ENCODE results near the gene CATSPER4. TPM values are rescaled to one million over a fixed set of nuclear protein-coding genes. Genes with fewer than 3 reads are reported as not detected.

CATSPER4 gene
- total and polyA plus RNA-seq, 8 donors = not detected

DNA sequence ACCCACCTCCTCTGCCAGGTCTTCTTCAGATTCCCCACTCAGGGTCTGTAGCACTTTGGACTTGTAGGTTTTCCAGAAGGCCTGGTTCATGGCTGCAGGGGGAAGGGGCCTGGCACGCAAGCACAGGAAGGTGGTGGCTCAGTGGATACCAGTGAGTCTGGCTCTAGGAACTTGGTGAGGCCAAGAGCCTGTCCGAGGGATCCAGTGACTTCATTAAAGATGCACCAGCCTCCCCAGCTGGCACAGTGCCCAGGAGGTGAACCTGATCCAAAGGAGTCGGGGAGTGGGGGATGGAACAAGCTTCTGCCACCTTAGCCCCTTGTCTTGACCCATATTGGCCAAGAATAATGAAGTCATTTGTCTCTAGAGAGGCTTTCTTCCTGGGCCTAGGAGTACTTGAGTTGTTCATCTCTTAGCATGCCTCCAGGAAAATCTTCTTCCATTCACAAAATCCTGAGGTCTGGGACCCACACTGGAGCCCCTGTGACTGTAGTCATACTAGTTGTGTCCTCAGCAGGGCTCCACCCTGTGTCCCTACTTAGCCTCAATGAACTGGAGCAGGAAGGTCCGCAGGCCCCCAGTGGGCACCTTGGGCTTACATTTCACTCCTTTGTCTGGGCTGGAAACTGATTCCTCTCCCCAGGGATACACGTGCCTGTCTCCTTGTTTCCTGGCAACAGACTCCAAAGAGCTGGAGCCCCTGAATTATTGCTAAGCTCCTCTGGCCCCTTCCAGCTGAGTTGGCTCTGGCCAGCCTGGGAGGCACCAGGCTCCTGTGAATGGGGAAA, 21.8 kb upstream of the CATSPER4 start, which contains the start of gene C1orf232:
Gene C1orf232 (minus strand): TSS at position 554 of the 788 bp plus-strand sequence. CDS start 464 bp downstream, at position 90.
- intact Hi-C loops (cut with DNase I; ENCODE audit: low total_unique reads) = no loop called here
- DNase-seq = no peak
- WGBS, 5 donors = 56 to 67% (median 66%) methylated on average over 5 of the region's 5 CpGs
- H3K27me3 ChIP-seq = no peaks in the 10 kb centered on the region
- peaks cover 17 to 44% (median 42%) of the 10 kb centered on the region in 4 donors for H3K4me1 ChIP-seq
- peak within 1 kb of the TSS; percentile 75 to 93 (median 84) for H3K4me3 ChIP-seq
- peaks cover 0 to 10% (median 5%) of the 10 kb centered on the region in 4 donors for H3K36me3 ChIP-seq
- H3K9me3 ChIP-seq = no peaks in the 10 kb centered on the region
- peak within 1 kb of the TSS; percentile 75 to 91 (median 85) for H3K27ac ChIP-seq
- TF ChIP-seq EP300 (IDR thresholded peaks at IDR 0.05) (no peak), POLR2A (IDR thresholded peaks at IDR 0.05) (no peak), POLR2AphosphoS5 (IDR thresholded peaks at IDR 0.05) (no peak)
- TF ChIP-seq, protein P1, sequence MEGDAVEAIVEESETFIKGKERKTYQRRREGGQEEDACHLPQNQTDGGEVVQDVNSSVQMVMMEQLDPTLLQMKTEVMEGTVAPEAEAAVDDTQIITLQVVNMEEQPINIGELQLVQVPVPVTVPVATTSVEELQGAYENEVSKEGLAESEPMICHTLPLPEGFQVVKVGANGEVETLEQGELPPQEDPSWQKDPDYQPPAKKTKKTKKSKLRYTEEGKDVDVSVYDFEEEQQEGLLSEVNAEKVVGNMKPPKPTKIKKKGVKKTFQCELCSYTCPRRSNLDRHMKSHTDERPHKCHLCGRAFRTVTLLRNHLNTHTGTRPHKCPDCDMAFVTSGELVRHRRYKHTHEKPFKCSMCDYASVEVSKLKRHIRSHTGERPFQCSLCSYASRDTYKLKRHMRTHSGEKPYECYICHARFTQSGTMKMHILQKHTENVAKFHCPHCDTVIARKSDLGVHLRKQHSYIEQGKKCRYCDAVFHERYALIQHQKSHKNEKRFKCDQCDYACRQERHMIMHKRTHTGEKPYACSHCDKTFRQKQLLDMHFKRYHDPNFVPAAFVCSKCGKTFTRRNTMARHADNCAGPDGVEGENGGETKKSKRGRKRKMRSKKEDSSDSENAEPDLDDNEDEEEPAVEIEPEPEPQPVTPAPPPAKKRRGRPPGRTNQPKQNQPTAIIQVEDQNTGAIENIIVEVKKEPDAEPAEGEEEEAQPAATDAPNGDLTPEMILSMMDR (IDR thresholded peaks at IDR 0.05) = no peak

DNA sequence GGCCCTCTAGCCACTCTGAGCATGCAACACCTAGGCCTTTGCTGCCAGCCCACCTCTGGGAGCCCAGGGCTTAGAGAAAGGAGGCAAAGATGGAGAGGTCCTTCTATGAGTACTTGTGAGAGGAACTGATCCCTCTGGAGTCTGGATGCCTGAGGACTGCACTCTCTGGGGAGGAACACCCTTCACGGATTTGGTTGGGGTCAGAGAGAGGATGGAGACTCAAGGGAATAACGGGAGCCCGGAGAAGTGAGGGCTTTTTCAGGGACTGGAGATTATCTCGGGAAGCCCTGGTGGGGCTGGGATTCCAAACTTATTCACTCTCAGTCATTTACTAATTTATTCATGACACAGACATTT, 21.2 kb upstream of the CATSPER4 start:
- TF ChIP-seq, protein P1 (IDR thresholded peaks at IDR 0.05) = no peak
- no peak for TF ChIP-seq POLR2A (IDR thresholded peaks at IDR 0.05)
- TF ChIP-seq POLR2AphosphoS5 (IDR thresholded peaks at IDR 0.05) = no peak
- no peak for TF ChIP-seq EP300 (IDR thresholded peaks at IDR 0.05)
- Histone ChIP-seq H3K4me3 (peak overlapping the region; percentile 75 to 93 (median 84)), H3K27me3 (no peaks in the 10 kb centered on the region), H3K36me3 (peaks cover 0 to 10% (median 5%) of the 10 kb centered on the region in 4 donors), H3K9me3 (no peaks in the 10 kb centered on the region), H3K4me1 (peaks cover 12 to 39% (median 37%) of the 10 kb centered on the region in 4 donors), H3K27ac (peak overlapping the region in 4 of 5 donors; percentile 85 to 91 (median 86))
- intact Hi-C loops (cut with DNase I; ENCODE audit: low total_unique reads) = no loop called here
- WGBS, 5 donors = 53 to 73% (median 57%) methylated on average over 4 of the region's 4 CpGs
- DNase-seq = no peak

DNA sequence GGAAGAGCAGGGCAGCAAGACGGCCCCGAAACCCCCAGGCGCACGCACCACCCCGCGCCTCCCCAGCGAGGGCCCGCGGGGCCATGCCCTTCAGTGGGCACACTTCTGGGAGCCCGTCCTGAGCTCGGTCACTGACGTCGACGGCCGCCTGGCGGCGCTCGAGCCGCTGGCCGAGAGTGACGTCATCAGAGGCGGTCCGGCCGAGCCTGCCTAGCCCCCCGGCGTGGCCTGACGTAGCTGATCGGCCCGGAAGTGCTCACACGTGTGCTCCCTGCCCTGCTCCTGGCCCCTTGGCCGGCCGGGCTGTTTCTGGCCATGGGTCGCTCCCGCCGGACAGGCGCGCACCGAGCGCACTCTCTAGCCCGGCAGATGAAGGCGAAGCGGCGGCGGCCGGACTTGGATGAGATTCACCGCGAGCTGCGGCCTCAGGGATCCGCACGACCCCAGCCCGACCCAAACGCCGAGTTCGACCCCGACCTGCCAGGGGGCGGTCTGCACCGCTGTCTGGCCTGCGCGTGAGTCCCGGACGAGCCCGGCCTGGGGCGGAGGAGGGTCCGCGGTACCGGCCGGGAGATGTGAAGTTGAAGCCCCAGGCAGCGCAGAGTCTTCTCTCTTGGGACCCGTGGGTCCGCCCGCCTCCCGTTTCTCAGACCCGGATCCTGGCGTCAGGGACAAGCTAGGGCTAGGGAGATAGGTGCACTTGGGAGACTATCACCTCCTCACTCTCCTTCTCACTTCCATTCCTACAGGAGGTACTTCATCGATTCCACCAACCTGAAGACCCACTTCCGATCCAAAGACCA, 20.5 kb upstream of the CATSPER4 start, which contains the start of gene ZNF593:
Gene ZNF593 (plus strand): TSS at position 240 of the 803 bp plus-strand sequence. CDS start 76 bp downstream, at position 316.
- peaks cover 0 to 10% (median 5%) of the 10 kb centered on the region in 4 donors for H3K36me3 ChIP-seq
- peak within 1 kb of the TSS; percentile 75 to 91 (median 85) for H3K27ac ChIP-seq
- DNase-seq = peak; percentile 94 to 98
- intact Hi-C loops (cut with DNase I; ENCODE audit: low total_unique reads) = no loop called here
- whole genome bisulfite sequencing, 5 donors = 1% methylated on average over 21 to 76 of the region's 76 CpGs
- TF ChIP-seq POLR2AphosphoS5 (IDR thresholded peaks at IDR 0.05) (peak; percentile 52 to 91 (median 81)), POLR2A (IDR thresholded peaks at IDR 0.05) (peak in 1 of 4 donors; percentile 21), EP300 (IDR thresholded peaks at IDR 0.05) (no peak)
- TF ChIP-seq, protein P1 (IDR thresholded peaks at IDR 0.05) = peak in 5 of 7 experiments; percentile 81 to 90 (median 86)
- H3K4me3 ChIP-seq = peak within 1 kb of the TSS; percentile 75 to 93 (median 84)
- H3K4me1 ChIP-seq = peaks cover 12 to 32% (median 31%) of the 10 kb centered on the region in 4 donors
- H3K27me3 ChIP-seq = no peaks in the 10 kb centered on the region
- H3K9me3 ChIP-seq = no peaks in the 10 kb centered on the region

DNA sequence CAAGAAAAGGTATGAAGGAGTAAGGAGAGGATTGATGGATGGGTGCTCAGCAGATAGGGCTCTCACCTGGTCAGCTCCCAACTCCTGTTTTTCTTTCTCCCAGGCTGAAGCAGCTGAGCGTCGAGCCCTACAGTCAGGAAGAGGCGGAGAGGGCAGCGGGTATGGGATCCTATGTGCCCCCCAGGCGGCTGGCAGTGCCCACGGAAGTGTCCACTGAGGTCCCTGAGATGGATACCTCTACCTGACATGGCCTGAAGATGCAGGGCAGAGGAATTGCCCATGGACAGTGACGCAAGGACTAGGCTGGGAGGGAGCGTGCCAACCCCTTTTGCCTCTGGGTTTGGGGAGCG, 20.0 kb upstream of the CATSPER4 start:
- Histone ChIP-seq H3K27ac (peak overlapping the region in 4 of 5 donors; percentile 85 to 91 (median 86)), H3K9me3 (no peaks in the 10 kb centered on the region), H3K4me3 (peak overlapping the region; percentile 75 to 93 (median 84)), H3K36me3 (peaks cover 0 to 10% (median 5%) of the 10 kb centered on the region in 4 donors), H3K4me1 (peaks cover 12 to 26% (median 25%) of the 10 kb centered on the region in 4 donors), H3K27me3 (no peaks in the 10 kb centered on the region)
- 51 to 70% (median 55%) methylated on average over 6 to 9 of the region's 9 CpGs for WGBS, 5 donors
- TF ChIP-seq, protein P1 (IDR thresholded peaks at IDR 0.05) = no peak
- TF ChIP-seq EP300 (IDR thresholded peaks at IDR 0.05) (no peak), POLR2AphosphoS5 (IDR thresholded peaks at IDR 0.05) (no peak), POLR2A (IDR thresholded peaks at IDR 0.05) (no peak)
- intact Hi-C loops (cut with DNase I; ENCODE audit: low total_unique reads) = no loop called here
- peak in 1 of 2 donors; percentile 43 for DNase-seq
